Aorta (tissue), 5 donors: ENCODE data around the gene OLFML1. TPM values are rescaled to one million over a fixed set of nuclear protein-coding genes. Genes with fewer than 3 reads are reported as not detected.

Experiments used
- ATAC-seq: fragments of 200-7000 bp; cut with Tn5 transposase; one replicate; pipeline ENCODE4 v1.9.1; 2022; ENCODE audit warnings: moderate library complexity; ENCODE audit not compliant: low FRiP score
- DNase-seq, 2 donors: peaks; one replicate each; pipeline ENCODE4 v3.0.0-alpha.2; 2020
- H3K27ac ChIP-seq, 2 donors: one replicate each; pipeline ENCODE4 v1.5.1; 2013; ENCODE audit warnings: low read length in 2 of 2, mild to moderate bottlenecking in 2 of 2, moderate library complexity in 2 of 2, control low read depth in 1 of 2, inconsistent platforms in 1 of 2, low read depth in 1 of 2
- H3K27me3 ChIP-seq, 2 donors: one replicate each; pipeline ENCODE4 v1.6.1; 2013; ENCODE audit warnings: control low read depth in 1 of 2, low read length in 1 of 2, mild to moderate bottlenecking in 1 of 2, moderate library complexity in 1 of 2; ENCODE audit not compliant: insufficient read depth in 2 of 2, control insufficient read depth in 1 of 2
- H3K36me3 ChIP-seq, 2 donors: one replicate each; pipeline ENCODE4 v1.6.1; 2013; ENCODE audit warnings: control low read depth in 1 of 2, low read length in 1 of 2, mild to moderate bottlenecking in 1 of 2; ENCODE audit not compliant: insufficient read depth in 2 of 2, control insufficient read depth in 1 of 2
- H3K4me1 ChIP-seq, 2 donors: one replicate each; pipeline ENCODE4 v1.6.1; 2013; ENCODE audit warnings: low read length in 2 of 2, control low read depth in 1 of 2, mild to moderate bottlenecking in 1 of 2, moderate library complexity in 1 of 2; ENCODE audit not compliant: insufficient read depth in 2 of 2, control insufficient read depth in 1 of 2
- H3K4me3 ChIP-seq, 2 donors: one replicate each; pipeline ENCODE4 v1.5.1; 2013; ENCODE audit warnings: low read length in 2 of 2, control low read depth in 1 of 2, mild to moderate bottlenecking in 1 of 2
- H3K9me3 ChIP-seq: one replicate; pipeline ENCODE4 v1.6.1; 2013; ENCODE audit warnings: mild to moderate bottlenecking, low read length; ENCODE audit not compliant: control insufficient read depth
- WGBS, 2 donors: extraction: QIAGEN DNeasy Blood & Tissue Kit; methylation state at CpG; one replicate each; pipeline ENCODE4 v1.1.7; 2013; 5-methylcytosine and 5-hydroxymethylcytosine counted together
- intact Hi-C, 2 donors: fragments of 100-400 bp; cut with DNase I; formaldehyde crosslinking; loops; one replicate each; pipeline versions ENCODE4 v1.14.2 to v1.15.0; 2022
- long read RNA-seq, 2 donors: library from polyadenylated mRNA; unstranded; transcript quantifications; one replicate each; pipeline ENCODE4 v2.0.0, GENCODE V29; 2020 to 2021
- polyA plus RNA-seq, 2 donors: library from polyadenylated mRNA; stranded (reverse); fragments of 200-250 nt; gene quantifications; one replicate each; pipeline ENCODE4 v1.2.3, GENCODE V29; 2013
- total RNA-seq, 2 donors: library from RNA; stranded (reverse); fragmentation: NEBNext Ultra II Directional; extraction: Animal tissue kit (Norgen Biotek cat#: 25700); gene quantifications; one replicate each; pipeline ENCODE4 v1.2.1, GENCODE V29; 2021
- donor health status: healthy with polysubstance abuse.
- donor health status: Bipolar disorder and iron deficiency.
- donor health status: DM: no; HTN: no; CAD: no.
- donor health status: DM: no; HTN: no; CAD: no.
- donor health status: DM: yes; HTN: yes; CAD: no.

The OLFML1 gene
- total RNA-seq (10 to 100 TPM; 13.2 to 41.0 TPM), polyA plus RNA-seq (10 to 100 TPM in 1 of 2 donors, 1 to 10 TPM in 1; 4.9 to 22.9 TPM)
- long read RNA-seq, donor 1, transcript OLFML1-201 (3 exons, 2,792 nt): major isoform, 14 of 19 reads
- long read RNA-seq, donor 1, partial matches to known transcripts: 0 of 19 reads
- long read RNA-seq, donor 1, other reads (novel, unspliced or antisense): 1 of 19 reads
- long read RNA-seq, donor 2, transcript OLFML1-204 (4 exons, 1,620 nt): minor isoform, 5 of 18 reads
- long read RNA-seq, donor 2, transcript OLFML1-201 (3 exons, 2,792 nt): major isoform, 11 of 18 reads
- long read RNA-seq, donor 2, partial matches to known transcripts: 0 of 18 reads
- long read RNA-seq, donor 2, other reads (novel, unspliced or antisense): 2 of 18 reads

GRCh38 chr11:7485186-7486097 lies at the start of gene OLFML1:
Gene OLFML1 (plus strand): TSS chr11:7485506. CDS start chr11:7485876, 370 bp downstream.
- Histone ChIP-seq H3K4me1 (peaks cover 0 to 4% of the 10 kb centered on the region in 2 donors), H3K27me3 (no peaks in the 10 kb centered on the region), H3K4me3 (peak within 1 kb of the TSS; percentile 15 to 48), H3K36me3 (peaks cover 0 to 5% of the 10 kb centered on the region in 2 donors), H3K9me3 (no peaks in the 10 kb centered on the region), H3K27ac (peak within 1 kb of the TSS in 1 of 2 donors; percentile 12)
- intact Hi-C loops: no loop called here
- ATAC-seq: peak; percentile 61
- DNase-seq: no peak
- WGBS, 2 donors: 8 to 11% methylated on average over 15 of the region's 15 CpGs

DNA sequence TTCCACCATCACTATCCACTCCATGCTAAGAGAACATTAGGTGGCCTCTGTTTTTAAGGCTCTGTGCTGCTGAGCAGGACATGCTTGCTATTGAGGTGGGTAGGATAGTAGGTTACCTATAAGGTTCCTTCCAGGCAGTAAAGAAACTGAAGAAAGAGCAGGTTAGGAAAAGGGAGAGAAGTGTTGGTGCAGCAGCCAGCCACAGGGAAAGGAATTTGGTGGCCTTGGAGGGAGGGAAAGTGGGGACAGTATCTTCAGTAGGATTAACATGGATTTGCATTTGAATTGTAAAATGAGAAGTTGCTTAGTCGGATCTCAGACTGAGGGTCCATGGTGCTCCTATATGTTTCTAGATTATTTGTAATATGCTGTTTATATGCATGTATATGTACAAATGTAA lies 49.2 kb upstream of the OLFML1 start:
- H3K36me3 ChIP-seq: no peaks in the 10 kb centered on the region
- no peak overlapping the region for H3K4me3 ChIP-seq
- intact Hi-C loops: no loop called here
- WGBS, 2 donors: 44 to 74% methylated on average over 1 of the region's 1 CpG
- H3K27ac ChIP-seq: no peak overlapping the region
- no peaks in the 10 kb centered on the region for H3K9me3 ChIP-seq
- no peaks in the 10 kb centered on the region for H3K27me3 ChIP-seq
- DNase-seq: no peak
- no peaks in the 10 kb centered on the region for H3K4me1 ChIP-seq
- ATAC-seq: no peak

DNA sequence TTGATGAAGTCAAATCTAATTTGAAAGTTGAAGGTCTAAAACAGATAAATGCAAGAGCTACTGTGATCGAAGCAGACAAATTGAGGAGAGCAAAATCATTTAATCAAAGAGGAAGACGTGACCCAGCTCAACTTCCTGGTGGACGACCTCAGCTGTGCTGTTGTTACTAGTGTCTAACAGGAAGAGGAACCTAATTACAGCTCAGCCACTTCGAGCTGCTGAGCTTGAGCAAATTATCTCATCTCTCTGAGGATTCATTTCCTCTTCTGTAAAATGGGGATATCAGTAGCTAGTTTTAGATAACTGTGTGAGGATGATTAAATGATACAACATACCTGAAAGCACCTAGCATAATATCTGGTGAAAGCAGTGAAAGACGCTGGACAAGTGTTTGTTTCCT lies 48.6 kb upstream of the OLFML1 start:
- Histone ChIP-seq H3K9me3 (no peaks in the 10 kb centered on the region), H3K27me3 (no peaks in the 10 kb centered on the region), H3K27ac (no peak overlapping the region), H3K4me3 (no peak overlapping the region), H3K36me3 (no peaks in the 10 kb centered on the region), H3K4me1 (no peaks in the 10 kb centered on the region)
- 45 to 50% methylated on average over 5 of the region's 5 CpGs for WGBS, 2 donors
- DNase-seq (peak in 1 of 2 donors; percentile 53), ATAC-seq (no peak)
- intact Hi-C loops: no loop called here

DNA sequence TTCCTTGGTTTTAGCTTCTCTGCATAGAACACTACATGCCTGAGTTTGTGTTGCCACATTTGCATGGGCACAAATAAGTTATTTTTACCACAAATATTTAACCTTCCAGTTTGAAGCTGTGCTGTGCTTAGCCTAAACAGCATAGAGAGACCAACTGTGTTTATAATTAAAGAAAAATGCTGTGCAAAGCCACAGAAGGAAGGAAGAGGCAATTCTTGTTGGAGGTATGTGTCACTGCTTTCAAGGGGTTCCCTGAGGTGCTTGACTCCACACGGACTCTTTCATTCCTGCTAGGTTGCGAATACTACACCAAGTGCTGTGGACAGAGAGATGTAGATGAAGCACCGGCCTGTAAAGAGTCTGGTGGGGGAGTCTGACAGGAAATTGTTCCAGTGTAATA lies 47.6 kb upstream of the OLFML1 start:
- Histone ChIP-seq H3K9me3 (no peaks in the 10 kb centered on the region), H3K27me3 (no peaks in the 10 kb centered on the region), H3K36me3 (no peaks in the 10 kb centered on the region), H3K4me3 (no peak overlapping the region), H3K4me1 (no peaks in the 10 kb centered on the region), H3K27ac (no peak overlapping the region)
- no peak for DNase-seq
- WGBS, 2 donors: 71 to 78% methylated on average over 3 of the region's 3 CpGs
- intact Hi-C loops: no loop called here
- no peak for ATAC-seq

- no peaks in the 10 kb centered on the region for H3K9me3 ChIP-seq
- intact Hi-C loops: loop anchor here in 1 of 2 donors (10.0 kb wide), 2 partner anchors 345 to 615 kb away; no protein-coding TSS in a partner anchor
- 68 to 75% methylated on average over 3 of the region's 3 CpGs for WGBS, 2 donors
- no peaks in the 10 kb centered on the region for H3K36me3 ChIP-seq
- ATAC-seq: no peak
- H3K4me3 ChIP-seq: no peak overlapping the region
- no peak overlapping the region for H3K27ac ChIP-seq
- H3K4me1 ChIP-seq: no peaks in the 10 kb centered on the region
- DNase-seq: no peak
- no peaks in the 10 kb centered on the region for H3K27me3 ChIP-seq
Observed at GRCh38 chr11:7439746-7440320, 45.5 kb upstream of the OLFML1 start.

DNA sequence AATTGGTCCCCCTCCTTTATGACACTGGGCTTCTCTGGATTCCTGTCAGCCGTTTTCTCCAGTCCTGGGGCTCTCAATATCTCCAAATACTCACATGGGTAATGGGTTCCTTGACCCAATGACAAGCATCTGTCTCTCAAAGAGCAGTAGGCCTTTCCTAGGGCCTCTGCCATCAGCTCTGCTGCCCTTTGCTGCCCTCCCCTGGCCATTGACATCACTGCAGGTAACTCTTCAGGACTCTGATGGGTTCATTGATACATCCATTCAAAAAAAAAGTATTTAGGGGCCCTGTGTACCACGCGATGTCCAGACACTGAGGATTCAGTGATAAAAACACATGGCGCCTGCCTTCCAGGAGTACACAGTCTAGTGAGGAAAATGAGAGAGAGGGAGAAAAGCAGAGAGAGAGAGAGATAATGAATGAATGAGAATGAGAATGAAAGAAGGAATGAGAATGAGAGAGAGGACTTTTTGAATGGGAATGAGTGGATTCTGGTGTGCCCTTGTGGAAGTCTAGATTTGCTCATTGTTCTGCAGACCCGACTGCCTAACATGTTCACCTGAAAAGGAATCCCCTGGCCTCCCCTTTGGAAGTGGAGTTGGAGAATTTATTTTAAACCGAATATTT lies 42.6 kb upstream of the OLFML1 start:
- no peaks in the 10 kb centered on the region for H3K27me3 ChIP-seq
- intact Hi-C loops: loop anchor here in 1 of 2 donors (10.0 kb wide), 2 partner anchors 348 to 618 kb away; no protein-coding TSS in a partner anchor
- peak; percentile 75 to 86 for DNase-seq
- H3K36me3 ChIP-seq: no peaks in the 10 kb centered on the region
- ATAC-seq: peak; percentile 69
- no peak overlapping the region for H3K27ac ChIP-seq
- no peaks in the 10 kb centered on the region for H3K9me3 ChIP-seq
- H3K4me3 ChIP-seq: no peak overlapping the region
- no peaks in the 10 kb centered on the region for H3K4me1 ChIP-seq
- 30 to 33% methylated on average over 6 of the region's 6 CpGs for WGBS, 2 donors

- DNase-seq (no peak), ATAC-seq (no peak)
- no peaks in the 10 kb centered on the region for H3K27me3 ChIP-seq
- intact Hi-C loops: loop anchor here in 1 of 2 donors (10.0 kb wide), 2 partner anchors 350 to 620 kb away; no protein-coding TSS in a partner anchor
- WGBS, 2 donors: 85 to 88% methylated on average over 6 of the region's 6 CpGs
- no peaks in the 10 kb centered on the region for H3K36me3 ChIP-seq
- no peak overlapping the region for H3K4me3 ChIP-seq
- H3K4me1 ChIP-seq: no peaks in the 10 kb centered on the region
- H3K27ac ChIP-seq: no peak overlapping the region
- H3K9me3 ChIP-seq: no peaks in the 10 kb centered on the region
Observed at GRCh38 chr11:7444091-7444981, 41.0 kb upstream of the OLFML1 start.
